Measurements from ENCODE around the gene YWHAH. TPM values are rescaled to one million over a fixed set of nuclear protein-coding genes. Genes with fewer than 3 reads are reported as not detected.

The YWHAH gene
- polyA plus RNA-seq, 3 donors: 59.5 to 136 (median 132) TPM

GRCh38 chr22:31919730-31920129 is 24.6 kb upstream of the YWHAH start:
- no peak overlapping the region for H3K4me3 Mint-ChIP-seq
- peaks cover 0 to 2% (median 0%) of the 10 kb centered on the region in 7 donors for H3K9me3 Mint-ChIP-seq
- peaks cover 0 to 1% (median 0%) of the 10 kb centered on the region in 3 donors for H3K27me3 Mint-ChIP-seq (ENCODE audit: low read depth in 3 of 3)
- Histone ChIP-seq H3K9ac (ENCODE audit: insufficient read depth, low read length, poor library complexity, severe bottlenecking) (no peak overlapping the region), H4K20me1 (ENCODE audit: insufficient read depth, low read length) (no peaks in the 10 kb centered on the region), H3K27ac (ENCODE audit: low read depth in 1 of 2, low read length in 2 of 2) (no peak overlapping the region), H3K79me2 (ENCODE audit: insufficient read depth, low read length) (no peaks in the 10 kb centered on the region), H3K36me3 (replicated peaks in 1 of 2; ENCODE audit: control insufficient read depth in 1 of 2, insufficient read depth in 2 of 2, low read length in 2 of 2) (no peaks in the 10 kb centered on the region), H3K27me3 (ENCODE audit: control insufficient read depth in 2 of 2, insufficient read depth in 2 of 2, low read length in 2 of 2) (no peaks in the 10 kb centered on the region), H3K4me2 (replicated peaks; ENCODE audit: extremely low read depth, low read length, poor library complexity, severe bottlenecking) (no peak overlapping the region), H3K4me3 (replicated peaks in 1 of 3; ENCODE audit: low read depth in 2 of 3, low read length in 3 of 3) (no peak overlapping the region), H2AFZ (ENCODE audit: insufficient read depth, low read depth, low read length, poor library complexity, severe bottlenecking) (no peak overlapping the region), H3K9me3 (replicated peaks in 1 of 2; ENCODE audit: control insufficient read depth in 1 of 2, insufficient read depth in 1 of 2, low read length in 2 of 2) (no peaks in the 10 kb centered on the region), H3K4me1 (ENCODE audit: control insufficient read depth in 1 of 2, insufficient read depth in 2 of 2, low read length in 2 of 2) (peaks cover 92 to 95% of the 10 kb centered on the region in 2 donors)
- WGBS (ENCODE audit: insufficient coverage): 100% methylated on average over 1 of the region's 3 CpGs
- no peak for DNase-seq
- H3K36me3 Mint-ChIP-seq: peaks cover 2 to 3% of the 10 kb centered on the region in 2 donors
- TF ChIP-seq CTCF (IDR thresholded peaks at IDR 0.05): no peak
- H3K27ac Mint-ChIP-seq: no peak overlapping the region
- H3K4me1 Mint-ChIP-seq: peaks cover 95% of the 10 kb centered on the region
- intact Hi-C loops (cut with micrococcal nuclease): loop anchor here (5.0 kb wide), 1 partner anchor 33 kb away; no protein-coding TSS in a partner anchor

- no peak overlapping the region for H3K27ac ChIP-seq (ENCODE audit: low read depth in 1 of 2, low read length in 2 of 2)
- no peak for DNase-seq
- peaks cover 0 to 3% (median 0%) of the 10 kb centered on the region in 7 donors for H3K9me3 Mint-ChIP-seq
- H3K27me3 ChIP-seq (ENCODE audit: control insufficient read depth in 2 of 2, insufficient read depth in 2 of 2, low read length in 2 of 2): no peaks in the 10 kb centered on the region
- intact Hi-C loops (cut with micrococcal nuclease): no loop called here
- no peaks in the 10 kb centered on the region for H3K36me3 ChIP-seq (replicated peaks in 1 of 2; ENCODE audit: control insufficient read depth in 1 of 2, insufficient read depth in 2 of 2, low read length in 2 of 2)
- H3K4me3 Mint-ChIP-seq: no peak overlapping the region
- peaks cover 2 to 3% of the 10 kb centered on the region in 2 donors for H3K36me3 Mint-ChIP-seq
- no peaks in the 10 kb centered on the region for H3K9me3 ChIP-seq (replicated peaks in 1 of 2; ENCODE audit: control insufficient read depth in 1 of 2, insufficient read depth in 1 of 2, low read length in 2 of 2)
- no peak overlapping the region for H3K4me3 ChIP-seq (replicated peaks in 1 of 3; ENCODE audit: low read depth in 2 of 3, low read length in 3 of 3)
- H2AFZ ChIP-seq (ENCODE audit: insufficient read depth, low read depth, low read length, poor library complexity, severe bottlenecking): no peak overlapping the region
- H3K4me1 ChIP-seq (ENCODE audit: control insufficient read depth in 1 of 2, insufficient read depth in 2 of 2, low read length in 2 of 2): peaks cover 92 to 93% of the 10 kb centered on the region in 2 donors
- 90% methylated on average over 1 of the region's 3 CpGs for whole genome bisulfite sequencing (ENCODE audit: insufficient coverage)
- no peaks in the 10 kb centered on the region for H4K20me1 ChIP-seq (ENCODE audit: insufficient read depth, low read length)
- H3K9ac ChIP-seq (ENCODE audit: insufficient read depth, low read length, poor library complexity, severe bottlenecking): no peak overlapping the region
- peak overlapping the region in 5 of 7 donors; percentile 51 to 78 (median 70) for H3K27ac Mint-ChIP-seq
- no peak for TF ChIP-seq CTCF (IDR thresholded peaks at IDR 0.05)
- peaks cover 0 to 1% (median 0%) of the 10 kb centered on the region in 3 donors for H3K27me3 Mint-ChIP-seq (ENCODE audit: low read depth in 3 of 3)
- no peak overlapping the region for H3K4me2 ChIP-seq (replicated peaks; ENCODE audit: extremely low read depth, low read length, poor library complexity, severe bottlenecking)
- H3K4me1 Mint-ChIP-seq: peaks cover 91% of the 10 kb centered on the region
- no peaks in the 10 kb centered on the region for H3K79me2 ChIP-seq (ENCODE audit: insufficient read depth, low read length)
These were observed 24.0 kb upstream of the YWHAH start for GRCh38 chr22:31920306-31920705.

Data from CD14-positive monocyte (primary cell).